IMR-90 (cell line): ENCODE results near the gene SLC2A11. TPM values are rescaled to one million over a fixed set of nuclear protein-coding genes. Genes with fewer than 3 reads are reported as not detected.

Source experiments
- ATAC-seq: fragments of 200-7000 bp; cut with Tn5 transposase; 2 replicates; pipeline ENCODE4 v1.9.1; 2020; ENCODE audit warnings: low read depth, mild to moderate bottlenecking, moderate library complexity
- BruUV-seq: library from RNA; stranded (reverse); fragments of 400-500 nt; replicated peaks from 2 replicates; lab custom pipeline; 2021; lab: Mats Ljungman, UMichigan
- CTCF ChIA-PET: fragments of 300-600 bp; formaldehyde crosslinking; extraction: SDS; loops from one replicate; lab custom pipeline; 2021; ENCODE audit warnings: antibody characterized with exemption; lab: Yijun Ruan, JAX
- POLR2A ChIA-PET: fragments of 300-600 bp; sonication (Branson Sonifier 250); formaldehyde crosslinking; loops from one replicate; lab custom pipeline; 2022; ENCODE audit warnings: antibody characterized with exemption; ENCODE audit not compliant: unreplicated experiment; lab: Charles Lee
- DNase-seq: peaks from one replicate; pipeline ENCODE4 v3.0.0; 2013
- H2AFZ ChIP-seq: replicated peaks from 2 replicates; pipeline ENCODE3; 2013; ENCODE audit warnings: low read length, mild to moderate bottlenecking; ENCODE audit not compliant: poor library complexity
- H2AK5ac ChIP-seq: 2 replicates; pipeline ENCODE4 v1.6.1; 2013; ENCODE audit warnings: low read depth, low read length, inconsistent platforms
- H2AK9ac ChIP-seq: replicated peaks from 2 replicates; pipeline ENCODE3; 2013; ENCODE audit warnings: mild to moderate bottlenecking, low read depth, low read length, moderate library complexity; ENCODE audit not compliant: poor library complexity
- H2BK120ac ChIP-seq: 2 replicates; pipeline ENCODE4 v1.6.1; 2013; ENCODE audit warnings: low read depth, low read length, inconsistent platforms
- H2BK15ac ChIP-seq: 3 replicates; pipeline ENCODE4 v1.6.1; 2013; ENCODE audit warnings: low read depth, low read length, inconsistent platforms
- H2BK20ac ChIP-seq: 2 replicates; pipeline ENCODE4 v1.6.1; 2013; ENCODE audit warnings: low read depth, mild to moderate bottlenecking, inconsistent platforms, low read length, moderate library complexity
- H2BK5ac ChIP-seq: 2 replicates; pipeline ENCODE4 v1.6.1; 2013; ENCODE audit warnings: mild to moderate bottlenecking, low read depth, low read length, inconsistent platforms; ENCODE audit not compliant: poor library complexity, severe bottlenecking
- H3K14ac ChIP-seq: replicated peaks from 2 replicates; pipeline ENCODE4 v1.6.1; 2013; ENCODE audit warnings: low read depth, low read length, inconsistent platforms
- H3K18ac ChIP-seq: 2 replicates; pipeline ENCODE4 v1.6.1; 2013; ENCODE audit warnings: low read depth, low read length, control low read depth
- H3K23ac ChIP-seq: 2 replicates; pipeline ENCODE4 v1.6.1; 2013; ENCODE audit warnings: low read depth, low read length, inconsistent platforms
- H3K27ac ChIP-seq: 2 replicates; pipeline ENCODE4 v1.5.1; 2013; ENCODE audit warnings: mild to moderate bottlenecking, control low read depth, low read length; ENCODE audit not compliant: insufficient read depth
- H3K27me3 ChIP-seq: 2 replicates; pipeline ENCODE4 v1.6.1; 2013; ENCODE audit warnings: low read length; ENCODE audit not compliant: control insufficient read depth, insufficient read depth
- H3K36me3 ChIP-seq: 2 replicates; pipeline ENCODE4 v1.6.1; 2013; ENCODE audit warnings: low read length, mixed read lengths; ENCODE audit not compliant: control insufficient read depth, insufficient read depth
- H3K4ac ChIP-seq: 2 replicates; pipeline ENCODE4 v1.6.1; 2013; ENCODE audit warnings: low read depth, low read length, inconsistent platforms
- H3K4me1 ChIP-seq: 2 replicates; pipeline ENCODE4 v1.6.1; 2013; ENCODE audit warnings: low read length, mixed read lengths; ENCODE audit not compliant: control insufficient read depth, insufficient read depth
- H3K4me2 ChIP-seq: 2 replicates; pipeline ENCODE4 v1.6.1; 2013; ENCODE audit warnings: low read depth, mild to moderate bottlenecking, control low read depth, low read length, moderate library complexity
- H3K4me3 ChIP-seq: 2 replicates; pipeline ENCODE4 v1.5.1; 2013; ENCODE audit warnings: low read depth, mild to moderate bottlenecking, control low read depth, low read length, moderate library complexity; ENCODE audit not compliant: insufficient read depth
- H3K56ac ChIP-seq: 2 replicates; pipeline ENCODE4 v1.6.1; 2013; ENCODE audit warnings: low read length, inconsistent platforms; ENCODE audit not compliant: insufficient read depth; ENCODE audit errors: extremely low read depth
- H3K79me1 ChIP-seq, 2 experiments: 2 replicates each; pipeline ENCODE4 v1.6.1; 2013; ENCODE audit warnings: low read length in 2 of 2, inconsistent platforms in 1 of 2, low read depth in 1 of 2
- H3K9ac ChIP-seq: 2 replicates; pipeline ENCODE4 v1.6.1; 2013; ENCODE audit warnings: low read depth, low read length, control low read depth
- H3K9me1 ChIP-seq: 2 replicates; pipeline ENCODE4 v1.6.1; 2013; ENCODE audit warnings: low read length, inconsistent platforms; ENCODE audit not compliant: insufficient read depth
- H3K9me3 ChIP-seq: 2 replicates; pipeline ENCODE4 v1.6.1; 2013; ENCODE audit warnings: low read length; ENCODE audit not compliant: control insufficient read depth, insufficient read depth
- H4K20me1 ChIP-seq: 2 replicates; pipeline ENCODE4 v1.6.1; 2013; ENCODE audit warnings: low read length, inconsistent platforms; ENCODE audit not compliant: insufficient read depth
- H4K5ac ChIP-seq: 2 replicates; pipeline ENCODE4 v1.6.1; 2013; ENCODE audit warnings: mild to moderate bottlenecking, low read depth, low read length, control low read depth
- H4K8ac ChIP-seq, 2 experiments: 2 replicates each; pipeline ENCODE4 v1.6.1; 2013; ENCODE audit warnings: low read depth in 2 of 2, low read length in 2 of 2, control low read depth in 1 of 2, inconsistent platforms in 1 of 2
- H4K91ac ChIP-seq: 2 replicates; pipeline ENCODE4 v1.6.1; 2013; ENCODE audit warnings: low read depth, low read length, inconsistent platforms; ENCODE audit not compliant: insufficient read depth
- CEBPB ChIP-seq: IDR thresholded peaks from 2 replicates; pipeline ENCODE4 v1.6.1; 2012; ENCODE audit warnings: low read depth, low read length, improper control_type of control experiment
- CHD1 ChIP-seq: IDR thresholded peaks from 2 replicates; pipeline ENCODE4 v1.6.1; 2012; ENCODE audit warnings: low read depth, low read length, improper control_type of control experiment
- CTCF ChIP-seq: conservative IDR thresholded peaks from 2 replicates; pipeline ENCODE4 v1.5.1; 2012; ENCODE audit warnings: mild to moderate bottlenecking, low read depth, low read length, improper control_type of control experiment
- FOS ChIP-seq: fragments of 150-350 bp; IDR thresholded peaks from 2 replicates; pipeline ENCODE4 v1.6.1; 2016; ENCODE audit warnings: low read depth, low read length
- NFE2L2 ChIP-seq: fragments of 150-350 bp; IDR thresholded peaks from 2 replicates; pipeline ENCODE4 v1.6.1; 2016; ENCODE audit warnings: low read depth, mild to moderate bottlenecking, low read length
- RFX5 ChIP-seq: IDR thresholded peaks from 2 replicates; pipeline ENCODE4 v1.8.0; 2012; ENCODE audit warnings: low read depth, mild to moderate bottlenecking, low read length, moderate library complexity
- WGBS, 2 experiments: methylation state at CpG; one replicate each; pipeline versions ENCODE4 v1.1.5 to v1.1.7; 2013; ENCODE audit warnings: missing lambda C conversion rate in 2 of 2; ENCODE audit not compliant: insufficient read length in 1 of 2; ENCODE audit errors: extremely low coverage in 2 of 2; 5-methylcytosine and 5-hydroxymethylcytosine counted together
- dilution Hi-C: fragments of 300-500 bp; cut with HindIII; formaldehyde crosslinking; loops from one replicate; pipeline ENCODE4 v1.14.3; 2018; ENCODE audit warnings: low sequenced_read_pairs; ENCODE audit not compliant: unreplicated experiment
- in situ Hi-C: fragments of 300-500 bp; cut with MboI; formaldehyde crosslinking; loops from 3 replicates; pipeline ENCODE4 v1.14.3; 2019; ENCODE audit warnings: low sequenced_read_pairs, inconsistent platforms, mixed read lengths
- intact Hi-C: fragments of 100-400 bp; cut with micrococcal nuclease; formaldehyde crosslinking; loops from 2 replicates; pipeline ENCODE4 v1.10.0; 2022
- polyA plus RNA-seq, 3 experiments: library from polyadenylated mRNA; depleted of rRNA; stranded (reverse); fragments of >200 nt; gene quantifications; 2 replicates each; pipeline ENCODE4 v1.2.3, GENCODE V29; 2012; ENCODE audit warnings: low replicate concordance in 1 of 3
- total RNA-seq: library from RNA; depleted of rRNA; stranded (reverse); fragments of >200 nt; gene quantifications from 2 replicates; pipeline ENCODE4 v1.2.3, GENCODE V29; 2012

SLC2A11 gene
- total and polyA plus RNA-seq, 2 of the 4 experiments (the other 2 are of a cell fraction): 3.2 to 8.7 TPM

GRCh38 chr22:23845265-23846080, 12.2 kb upstream of the SLC2A11 start:
- no peak overlapping the region for H3K9ac ChIP-seq
- POLR2A ChIA-PET: no interaction called here
- H3K56ac ChIP-seq: no peak overlapping the region
- no peaks in the 10 kb centered on the region for H4K20me1 ChIP-seq
- no peaks in the 10 kb centered on the region for H3K79me1 ChIP-seq
- H2BK20ac ChIP-seq: peak overlapping the region; percentile 44; the same call in 1 of the 2 replicates
- peak overlapping the region; percentile 59; the same call in 1 of the 2 replicates for H2BK120ac ChIP-seq
- BruUV-seq: no TSS peak
- peak overlapping the region; percentile 80 for H2AK9ac ChIP-seq
- H3K4ac ChIP-seq: peak overlapping the region; percentile 78
- H3K4me2 ChIP-seq: no peak overlapping the region
- ATAC-seq (no peak), DNase-seq (no peak)
- H2BK5ac ChIP-seq: no peak overlapping the region
- H3K18ac ChIP-seq: no peak overlapping the region
- dilution Hi-C loops: no loop called here
- H3K4me3 ChIP-seq: no peak overlapping the region
- H2AK5ac ChIP-seq: peak overlapping the region; percentile 60; the same call in 1 of the 2 replicates
- no peak for TF ChIP-seq CEBPB
- TF ChIP-seq NFE2L2: no peak
- TF ChIP-seq RFX5: no peak
- no peak for TF ChIP-seq FOS
- TF ChIP-seq CTCF: no peak
- TF ChIP-seq CHD1: no peak
- peak overlapping the region; percentile 64; the same call in 1 of the 3 replicates for H2BK15ac ChIP-seq
- H3K9me1 ChIP-seq: no peaks in the 10 kb centered on the region
- H4K91ac ChIP-seq: no peak overlapping the region; the same call in 1 of the 2 replicates
- H3K9me3 ChIP-seq: no peaks in the 10 kb centered on the region
- intact Hi-C loops: loop anchor here (5.0 kb wide), 3 partner anchors 73 to 303 kb away; partner anchors contain the start of gene MMP11
- H4K8ac ChIP-seq: peak overlapping the region in 1 of 2 experiments; percentile 80; a peak in 1 of 4 replicates
- H3K27me3 ChIP-seq: no peaks in the 10 kb centered on the region; the same call in 1 of the 2 replicates
- no peaks in the 10 kb centered on the region for H3K36me3 ChIP-seq
- H4K5ac ChIP-seq: no peak overlapping the region
- no peak overlapping the region for H3K27ac ChIP-seq
- H2AFZ ChIP-seq: peak overlapping the region; percentile 72
- in situ Hi-C loops: loop anchor here (10.0 kb wide), 1 partner anchor 321 kb away; no protein-coding TSS in a partner anchor
- H3K23ac ChIP-seq: peak overlapping the region; percentile 28; the same call in 1 of the 2 replicates
- CTCF ChIA-PET: interaction anchor here (0.8 to 1.4 kb wide), 2 partner anchors 75 to 254 kb away, joined by 3 to 4 read pairs; no protein-coding TSS in a partner anchor
- peak overlapping the region; percentile 48; the same call in 1 of the 2 replicates for H3K14ac ChIP-seq
- peaks cover 19% of the 10 kb centered on the region for H3K4me1 ChIP-seq
- 100% methylated on average over 2 of the region's 9 CpGs; no CpG with 5 or more reads in 1 of the 2 experiments for whole genome bisulfite sequencing, 2 experiments
